Keratinocyte (primary cell): ENCODE results near the gene COL9A1. TPM values are rescaled to one million over a fixed set of nuclear protein-coding genes. Genes with fewer than 3 reads are reported as not detected.

Source experiments
- DNase-seq: peaks from one replicate; pipeline ENCODE4 v3.0.0-alpha.2; 2011; ENCODE audit warnings: low read depth, missing footprints, low spot score
- FAIRE-seq: peaks from 2 replicates; lab custom pipeline; 2011; peaks lifted over from hg19 to GRCh38; lab: Jason Lieb, UNC
- H2AFZ ChIP-seq: 2 replicates; pipeline ENCODE4 v1.6.0; 2012; ENCODE audit warnings: low read length, control low read depth, inconsistent platforms; ENCODE audit not compliant: control insufficient read depth
- H3K27ac ChIP-seq: 2 replicates; pipeline ENCODE4 v1.5.1; 2011; ENCODE audit warnings: low read length; ENCODE audit not compliant: control insufficient read depth, insufficient read depth
- H3K27me3 ChIP-seq: 3 replicates; pipeline ENCODE4 v1.6.0; 2011; ENCODE audit warnings: low read length; ENCODE audit not compliant: control insufficient read depth, insufficient read depth; ENCODE audit errors: extremely low read depth
- H3K36me3 ChIP-seq, 2 experiments: 2 replicates in 1 of 2; 3 replicates in 1 of 2; pipeline ENCODE4 v1.5.1; 2011; ENCODE audit warnings: low read length in 2 of 2, mild to moderate bottlenecking in 1 of 2; ENCODE audit not compliant: control insufficient read depth in 2 of 2, insufficient read depth in 2 of 2; ENCODE audit errors: extremely low read depth in 1 of 2
- H3K4me1 ChIP-seq: 3 replicates; pipeline ENCODE4 v1.5.1; 2011; ENCODE audit warnings: low read length; ENCODE audit not compliant: control insufficient read depth, insufficient read depth; ENCODE audit errors: extremely low read depth
- H3K4me2 ChIP-seq: 3 replicates; pipeline ENCODE4 v1.6.0; 2011; ENCODE audit warnings: low read depth, low read length; ENCODE audit not compliant: control insufficient read depth, insufficient read depth; ENCODE audit errors: extremely low read depth
- H3K4me3 ChIP-seq, 3 experiments: fragments of 200-600 bp in 1 of 3; sonication (generic) in 1 of 3; 2 replicates in 2 of 3; 3 replicates in 1 of 3; pipeline ENCODE4 v1.5.1; 2011 to 2016; ENCODE audit warnings: low read length in 3 of 3, mild to moderate bottlenecking in 3 of 3, control low read depth in 2 of 3, inconsistent platforms in 1 of 3, low read depth in 1 of 3, mixed read lengths in 1 of 3, mixed run types in 1 of 3, moderate library complexity in 1 of 3; ENCODE audit not compliant: control insufficient read depth in 2 of 3, insufficient read depth in 2 of 3; ENCODE audit errors: extremely low read depth in 1 of 3
- H3K79me2 ChIP-seq: 2 replicates; pipeline ENCODE4 v1.6.0; 2012; ENCODE audit warnings: low read length; ENCODE audit not compliant: control insufficient read depth, insufficient read depth
- H3K9ac ChIP-seq: 3 replicates; pipeline ENCODE4 v1.6.0; 2011; ENCODE audit warnings: low read length; ENCODE audit not compliant: control insufficient read depth, insufficient read depth; ENCODE audit errors: extremely low read depth
- H3K9me1 ChIP-seq: 3 replicates; pipeline ENCODE4 v1.6.0; 2011; ENCODE audit warnings: low read length; ENCODE audit not compliant: control insufficient read depth, insufficient read depth; ENCODE audit errors: extremely low read depth
- H3K9me3 ChIP-seq: 2 replicates; pipeline ENCODE4 v1.5.1; 2012; ENCODE audit warnings: low read depth, low read length; ENCODE audit not compliant: control insufficient read depth
- H4K20me1 ChIP-seq: 3 replicates; pipeline ENCODE4 v1.6.0; 2011; ENCODE audit warnings: low read length; ENCODE audit not compliant: control insufficient read depth, insufficient read depth; ENCODE audit errors: extremely low read depth
- CTCF ChIP-seq, 3 experiments: IDR thresholded peaks in 1 of 3; conservative IDR thresholded peaks in 1 of 3; optimal IDR thresholded peaks in 1 of 3; 2 replicates in 2 of 3; 3 replicates in 1 of 3; pipeline versions ENCODE3 to v1.5.1; 2011; ENCODE audit warnings: low read length in 3 of 3, mild to moderate bottlenecking in 3 of 3, moderate library complexity in 2 of 3, control low read depth in 1 of 3, inconsistent platforms in 1 of 3; ENCODE audit not compliant: insufficient read depth in 2 of 3; ENCODE audit errors: extremely low read depth in 1 of 3
- EZH2 ChIP-seq: IDR thresholded peaks from one replicate; pipeline ENCODE4 v1.6.1; 2012; ENCODE audit warnings: inconsistent platforms, mild to moderate bottlenecking, low read length, moderate library complexity
- dilution Hi-C: fragments of 300-500 bp; cut with MboI; formaldehyde crosslinking; loops from one replicate; pipeline ENCODE4 v1.7.0; 2020; ENCODE audit warnings: low sequenced_read_pairs; ENCODE audit not compliant: extremely low pct_ligation_motif_present
- polyA plus RNA-seq, 5 experiments: library from polyadenylated mRNA; depleted of rRNA in 3 of 5; stranded (reverse) in 3 of 5; stranded (forward) in 1 of 5; unstranded in 1 of 5; fragments of >200 nt; gene quantifications; 1 replicate in 1 of 5; 2 replicates in 3 of 5; 3 replicates in 1 of 5; pipeline versions ENCODE4 v1.2.1 to v1.2.3, GENCODE V29; 2011 to 2012; ENCODE audit warnings: missing spikeins in 2 of 5, low read depth in 1 of 5, low replicate concordance in 1 of 5

Gene COL9A1
- polyA plus RNA-seq, 1 donor (not counting 4 experiments of a cell fraction or from before 2014, with no cell fraction given), result not detected

- Histone ChIP-seq H3K36me3 (no peaks in the 10 kb centered on the region), H3K9me1 (no peaks in the 10 kb centered on the region), H4K20me1 (no peaks in the 10 kb centered on the region), H3K27ac (no peak overlapping the region), H2AFZ (no peak overlapping the region), H3K9me3 (no peaks in the 10 kb centered on the region), H3K4me2 (no peak overlapping the region), H3K4me3 (no peak overlapping the region), H3K27me3 (no peaks in the 10 kb centered on the region), H3K79me2 (no peaks in the 10 kb centered on the region), H3K4me1 (no peaks in the 10 kb centered on the region), H3K9ac (no peak overlapping the region)
- TF ChIP-seq EZH2, result no peak
- TF ChIP-seq CTCF (optimal IDR thresholded peaks at IDR 0.05 in 1 of 3, IDR thresholded peaks at IDR 0.05 in 1 of 3, conservative IDR thresholded peaks at IDR 0.05 in 1 of 3; ENCODE audit: extremely low read depth in 1 of 3, insufficient read depth in 2 of 3, low read length in 3 of 3), result no peak
- dilution Hi-C loops, result no loop called here
- FAIRE-seq (no peak), DNase-seq (no peak)
Measured at GRCh38 chr6:70264306-70264705, 38.6 kb downstream of the COL9A1 start.

GRCh38 chr6:70258483-70258882, 44.4 kb downstream of the COL9A1 start:
- H3K4me1 ChIP-seq, result no peaks in the 10 kb centered on the region
- H2AFZ ChIP-seq, result no peak overlapping the region
- FAIRE-seq, result no peak

More at GRCh38 chr6:70258483-70258882, 44.4 kb downstream of the COL9A1 start:
- no peaks in the 10 kb centered on the region for H3K9me1 ChIP-seq
- dilution Hi-C loops, result no loop called here
- H3K9me3 ChIP-seq, result no peaks in the 10 kb centered on the region
- no peak overlapping the region for H3K9ac ChIP-seq
- no peak for TF ChIP-seq CTCF (optimal IDR thresholded peaks at IDR 0.05 in 1 of 3, IDR thresholded peaks at IDR 0.05 in 1 of 3, conservative IDR thresholded peaks at IDR 0.05 in 1 of 3; ENCODE audit: extremely low read depth in 1 of 3, insufficient read depth in 2 of 3, low read length in 3 of 3)
- no peak for TF ChIP-seq EZH2
- no peak overlapping the region for H3K27ac ChIP-seq
- no peaks in the 10 kb centered on the region for H4K20me1 ChIP-seq
- no peak for DNase-seq
- H3K27me3 ChIP-seq, result peaks cover 5% of the 10 kb centered on the region
- H3K4me2 ChIP-seq, result no peak overlapping the region
- H3K4me3 ChIP-seq, result no peak overlapping the region
- H3K79me2 ChIP-seq, result no peaks in the 10 kb centered on the region
- no peaks in the 10 kb centered on the region for H3K36me3 ChIP-seq
